GM10266 (cell line): ENCODE results near the gene BACE2.
A peak's percentile ranks its signal among the peaks of the same experiment; 100 is the strongest.

Experiments
- DNase-seq: peaks from one replicate; pipeline ENCODE4 v3.0.0; 2012; ENCODE audit errors: extremely low spot score
- CTCF ChIP-seq: IDR thresholded peaks from 2 replicates; pipeline ENCODE4 v1.5.1; 2012; ENCODE audit warnings: mild to moderate bottlenecking, low read depth; ENCODE audit not compliant: control insufficient read depth, insufficient read depth; ENCODE audit errors: missing control alignments

BACE2 gene

GRCh38 chr21:41130883-41131282 lies 37.1 kb upstream of the BACE2 start:
- no peak for TF ChIP-seq CTCF

GRCh38 chr21:41133874-41134522 lies 34.0 kb upstream of the BACE2 start:
- TF ChIP-seq CTCF, result peak; percentile 59
- peak; percentile 50 for DNase-seq

More at GRCh38 chr21:41130883-41131282, 37.1 kb upstream of the BACE2 start:
- DNase-seq, result no peak

GRCh38 chr21:41135746-41136145 lies 32.2 kb upstream of the BACE2 start:
- TF ChIP-seq CTCF, result no peak
- DNase-seq, result no peak

- TF ChIP-seq CTCF, result no peak
- no peak for DNase-seq
Measured at GRCh38 chr21:41136286-41136685, 31.7 kb upstream of the BACE2 start.

GRCh38 chr21:41137401-41137800 lies 30.6 kb upstream of the BACE2 start:
- no peak for DNase-seq
- no peak for TF ChIP-seq CTCF

GRCh38 chr21:41137889-41138288 lies 30.1 kb upstream of the BACE2 start:
- DNase-seq, result no peak
- no peak for TF ChIP-seq CTCF

- no peak for TF ChIP-seq CTCF
- DNase-seq, result no peak
Measured at GRCh38 chr21:41138711-41139110, 29.2 kb upstream of the BACE2 start.
